HG03039 (cell line): ENCODE measurements around the gene C1QTNF6.

Experiments
- ATAC-seq: cut with Tn5 transposase; IDR thresholded peaks from one replicate; pipeline ENCODE4 v1.9.1; 2021; ENCODE audit warnings: mild to moderate bottlenecking, moderate library complexity; ENCODE audit not compliant: unreplicated experiment

C1QTNF6 gene

DNA sequence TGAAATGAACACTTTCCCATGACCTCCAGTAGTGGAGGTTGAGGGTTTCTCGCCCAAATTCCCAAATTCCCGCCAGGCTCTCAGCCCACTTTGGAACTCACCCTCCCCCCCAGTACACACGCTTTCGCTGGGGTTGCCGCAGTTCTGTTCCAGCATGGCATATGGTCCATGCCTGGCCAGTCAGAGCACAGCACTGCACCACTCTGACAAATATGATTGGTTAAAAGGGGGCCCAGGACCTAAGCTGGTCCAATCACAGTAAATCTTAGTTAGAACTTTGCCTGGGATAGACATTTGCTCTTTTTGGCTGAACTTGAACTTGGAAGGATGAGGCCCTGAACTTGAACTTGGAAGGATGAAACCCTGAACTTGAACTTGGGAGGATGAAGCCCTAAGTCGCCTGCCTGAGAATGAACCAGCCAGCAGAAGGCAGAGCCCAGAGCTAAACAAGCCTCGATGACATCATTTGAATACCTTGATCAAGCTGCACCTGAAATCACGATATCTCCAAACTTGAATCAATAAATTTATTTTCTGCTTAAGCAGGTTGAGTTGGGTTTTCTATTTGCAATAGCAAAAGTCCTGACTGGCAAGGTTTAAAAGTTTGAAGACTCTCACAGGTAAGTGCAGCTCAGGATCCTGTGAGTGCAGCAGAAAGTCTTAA is 36.8 kb upstream of the C1QTNF6 start:
- ATAC-seq = no peak

DNA sequence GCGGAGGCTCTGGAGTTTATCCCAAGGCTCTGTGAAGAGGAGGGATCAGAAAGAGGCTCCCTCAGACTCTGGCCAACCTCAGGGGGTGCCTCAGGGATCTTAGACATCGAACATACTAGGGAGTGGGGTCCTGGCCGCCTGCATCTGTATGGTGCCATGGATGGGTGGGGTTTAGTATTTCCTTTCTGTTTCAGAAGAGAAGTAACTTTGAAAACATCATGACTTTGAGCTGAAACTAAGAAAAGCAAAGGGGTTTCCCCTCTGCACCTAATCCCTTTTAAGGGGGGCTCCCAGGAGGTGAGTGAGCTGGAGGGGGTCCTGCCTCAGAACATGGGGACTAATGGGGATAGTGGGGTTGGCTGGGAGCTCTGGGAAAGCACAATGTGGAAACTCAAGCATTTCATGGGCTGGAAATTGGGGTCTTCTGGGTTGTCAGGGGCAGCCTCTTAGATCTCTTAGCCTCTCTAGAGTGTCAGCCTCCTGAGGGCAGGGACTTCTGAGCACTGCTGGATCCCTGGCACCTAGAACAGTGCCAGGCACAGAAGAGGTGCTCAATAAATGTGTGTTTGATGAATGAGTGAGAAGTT is 36.0 kb upstream of the C1QTNF6 start:
- no peak for ATAC-seq

DNA sequence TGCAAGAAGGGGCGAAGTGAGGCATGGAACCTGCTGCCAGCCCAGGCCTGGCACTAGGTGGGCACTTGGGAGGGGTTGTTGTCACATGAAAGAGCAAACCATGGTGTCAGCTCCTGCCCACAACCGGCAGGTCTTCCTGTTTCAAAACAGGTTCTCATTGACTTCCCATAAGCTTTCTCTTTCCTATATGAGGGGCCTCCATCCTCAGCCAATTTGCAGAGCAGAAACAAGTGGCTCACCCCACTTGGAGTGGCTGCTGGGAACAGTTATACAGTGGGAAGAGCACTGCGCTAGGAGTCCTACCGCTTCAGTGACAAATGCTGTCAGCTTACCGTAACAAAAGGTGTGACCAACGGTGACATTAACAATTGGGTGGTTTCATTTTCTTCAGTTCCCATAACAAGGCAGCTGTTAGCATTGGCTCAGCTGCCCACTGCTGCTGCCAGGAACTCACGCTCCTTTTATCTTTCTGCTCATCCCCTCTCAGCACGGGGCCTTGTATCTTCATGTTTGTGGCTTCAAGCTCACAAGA is 34.5 kb upstream of the C1QTNF6 start:
- ATAC-seq = no peak

DNA sequence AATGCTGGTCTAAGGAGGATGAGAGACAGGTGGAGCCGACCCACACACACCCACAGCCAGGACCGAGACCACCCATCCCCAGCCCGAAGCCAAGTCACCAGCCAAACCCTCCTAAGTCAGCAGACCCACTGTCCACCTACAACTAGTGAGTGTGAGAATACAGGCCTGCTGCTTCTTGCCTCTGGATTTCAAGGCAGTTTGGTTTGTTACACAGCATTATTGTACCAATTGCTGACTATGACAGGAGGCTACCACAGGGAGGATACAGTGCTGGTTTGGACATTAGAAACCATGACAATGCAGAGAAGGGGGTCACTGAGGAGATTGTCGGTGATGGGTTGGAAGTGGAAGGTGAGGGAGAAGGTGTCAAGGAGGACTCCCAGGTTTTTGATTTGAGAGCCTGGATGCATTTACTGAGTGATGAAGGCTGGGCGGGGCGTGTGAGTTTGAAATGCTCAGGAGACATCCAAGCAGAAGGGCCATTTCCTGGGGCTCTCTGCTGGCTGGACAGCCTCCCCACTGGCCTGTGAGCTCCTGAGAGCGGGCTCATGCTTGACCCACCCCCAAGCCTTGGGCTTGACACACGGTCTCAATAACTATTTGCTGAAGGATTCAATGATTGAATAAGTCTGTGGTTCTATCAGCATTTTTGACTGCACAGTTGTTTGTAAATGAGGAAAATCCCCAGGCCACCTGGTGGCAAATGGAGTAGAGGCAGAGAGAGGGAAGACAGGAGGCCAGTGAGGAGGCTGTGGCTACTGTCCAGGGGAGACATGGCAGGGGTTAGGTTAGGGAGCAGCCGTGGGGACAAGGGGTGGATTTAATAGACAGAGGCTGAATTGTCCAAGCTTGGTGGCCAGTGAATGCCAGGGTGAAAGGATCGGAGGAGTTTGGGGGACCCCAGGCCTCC is 33.6 kb upstream of the C1QTNF6 start:
- ATAC-seq = no peak

GRCh38 chr22:37220543-37220981 is 32.5 kb upstream of the C1QTNF6 start:
- ATAC-seq = no peak

GRCh38 chr22:37219533-37219932 is 31.5 kb upstream of the C1QTNF6 start:
- ATAC-seq = peak; percentile 19

DNA sequence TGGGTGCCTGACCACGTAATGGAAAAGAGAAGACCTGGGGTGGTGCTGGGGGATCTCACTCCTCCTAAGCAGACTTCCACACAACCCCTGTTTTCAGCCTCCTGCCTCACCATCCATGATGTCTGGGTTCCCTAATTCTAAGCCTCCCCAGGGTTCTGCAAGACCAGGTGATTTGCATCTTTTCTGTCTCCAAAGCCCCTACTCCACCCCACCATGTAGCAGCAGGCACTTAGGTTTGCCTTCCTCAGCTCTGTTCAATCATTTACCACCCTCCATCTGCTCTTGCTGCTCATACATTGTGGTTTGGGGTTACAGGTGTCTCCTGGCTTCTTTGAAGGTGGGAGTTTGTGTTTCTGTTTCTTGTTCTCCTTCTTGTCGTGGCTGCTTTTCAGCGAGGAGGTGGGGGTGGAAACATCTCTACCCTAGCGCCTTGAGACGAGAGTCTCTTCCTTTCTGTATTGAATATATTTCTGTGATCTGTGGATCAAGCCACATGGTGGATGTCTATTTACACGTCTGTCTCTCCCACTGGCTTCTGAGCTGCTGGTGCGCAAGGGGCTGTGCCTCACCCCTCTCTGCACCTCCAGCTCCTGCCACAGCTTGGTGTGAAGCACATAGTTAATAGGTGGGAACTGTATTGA is 30.8 kb upstream of the C1QTNF6 start:
- ATAC-seq = peak; percentile 68

DNA sequence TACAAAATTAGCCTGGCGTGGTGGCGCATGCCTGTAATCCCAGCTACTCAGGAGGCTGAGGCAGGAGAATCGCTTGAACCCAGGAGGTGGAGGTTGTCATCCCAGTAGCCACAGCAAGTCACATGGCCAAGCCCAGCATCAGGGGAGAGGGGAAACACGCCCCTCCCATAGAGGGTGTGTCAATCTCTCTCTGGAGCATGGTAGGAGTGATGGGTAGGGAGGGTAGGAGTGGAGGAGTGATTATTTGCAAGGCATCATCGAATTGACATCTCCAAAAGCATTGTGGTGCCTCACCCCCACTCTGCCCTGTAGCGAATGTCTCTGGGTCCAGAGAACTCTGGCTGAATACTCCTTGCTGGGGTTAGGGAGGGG is 30.3 kb upstream of the C1QTNF6 start:
- no peak for ATAC-seq

GRCh38 chr22:37215890-37216289 is 27.8 kb upstream of the C1QTNF6 start:
- ATAC-seq = no peak

DNA sequence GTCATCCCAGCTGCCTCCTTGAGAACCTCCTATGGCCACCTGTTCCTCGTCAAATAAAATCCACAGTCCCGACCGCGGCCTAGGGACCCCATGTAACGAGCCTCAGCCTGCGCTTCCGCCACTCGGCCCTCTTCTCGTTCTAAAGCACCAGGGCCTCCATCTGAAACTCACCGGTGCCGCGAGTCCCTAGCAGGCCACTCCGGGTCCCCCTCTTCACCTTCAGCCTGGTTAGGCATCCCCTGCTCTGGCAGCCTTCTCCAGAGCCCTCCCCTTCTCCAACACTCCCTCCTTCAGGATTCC is 26.6 kb upstream of the C1QTNF6 start:
- no peak for ATAC-seq

GRCh38 chr22:37213941-37214730 is 26.1 kb upstream of the C1QTNF6 start:
- no peak for ATAC-seq

GRCh38 chr22:37213218-37213855 is 25.3 kb upstream of the C1QTNF6 start:
- no peak for ATAC-seq

GRCh38 chr22:37212174-37212906 is 24.3 kb upstream of the C1QTNF6 start, which contains the start of gene SSTR3:
Gene SSTR3 (minus strand): TSS chr22:37212477. CDS start chr22:37207803, 4,674 bp downstream.
- no peak for ATAC-seq

- no peak for ATAC-seq
Observed at GRCh38 chr22:37211866-37212173, 23.8 kb upstream of the C1QTNF6 start.

- ATAC-seq = no peak
Observed at GRCh38 chr22:37211075-37211865, 23.2 kb upstream of the C1QTNF6 start.

DNA sequence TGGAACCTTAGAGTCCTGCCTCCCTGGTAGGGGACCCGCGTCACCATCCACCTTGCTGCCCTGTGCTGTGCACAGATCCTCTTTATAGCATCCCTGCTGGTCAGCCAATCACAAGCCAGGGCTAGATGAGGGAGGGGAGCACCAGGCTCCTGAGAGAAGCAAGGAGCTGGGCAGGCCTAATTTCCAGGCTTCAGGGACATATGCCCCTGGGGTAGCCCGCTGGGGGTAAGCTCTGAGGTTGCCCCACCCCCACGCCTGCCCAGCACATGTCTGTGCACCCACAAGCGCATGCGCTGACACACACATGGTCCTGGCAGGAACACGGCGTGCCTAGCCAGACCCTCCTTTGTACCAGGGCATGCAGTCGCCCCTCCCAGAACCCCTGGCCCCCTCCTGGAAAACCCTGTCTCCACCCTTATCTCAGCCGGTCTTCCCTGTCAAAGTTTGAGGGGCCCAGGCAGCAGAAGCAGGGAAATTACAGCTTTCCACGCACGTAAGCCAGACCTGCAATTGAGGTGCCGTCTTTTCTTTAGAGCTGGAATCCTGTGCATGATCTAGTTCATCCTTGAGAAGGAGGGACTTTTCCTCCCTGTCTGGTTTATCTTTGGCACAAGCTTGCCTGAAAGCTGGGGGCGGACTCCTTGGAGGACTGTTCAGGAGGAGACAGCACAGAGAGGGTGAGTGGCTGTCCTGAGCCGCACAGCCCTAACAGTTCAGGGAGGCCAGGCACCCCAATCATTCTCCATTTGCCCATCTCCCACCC is 22.2 kb upstream of the C1QTNF6 start:
- no peak for ATAC-seq

DNA sequence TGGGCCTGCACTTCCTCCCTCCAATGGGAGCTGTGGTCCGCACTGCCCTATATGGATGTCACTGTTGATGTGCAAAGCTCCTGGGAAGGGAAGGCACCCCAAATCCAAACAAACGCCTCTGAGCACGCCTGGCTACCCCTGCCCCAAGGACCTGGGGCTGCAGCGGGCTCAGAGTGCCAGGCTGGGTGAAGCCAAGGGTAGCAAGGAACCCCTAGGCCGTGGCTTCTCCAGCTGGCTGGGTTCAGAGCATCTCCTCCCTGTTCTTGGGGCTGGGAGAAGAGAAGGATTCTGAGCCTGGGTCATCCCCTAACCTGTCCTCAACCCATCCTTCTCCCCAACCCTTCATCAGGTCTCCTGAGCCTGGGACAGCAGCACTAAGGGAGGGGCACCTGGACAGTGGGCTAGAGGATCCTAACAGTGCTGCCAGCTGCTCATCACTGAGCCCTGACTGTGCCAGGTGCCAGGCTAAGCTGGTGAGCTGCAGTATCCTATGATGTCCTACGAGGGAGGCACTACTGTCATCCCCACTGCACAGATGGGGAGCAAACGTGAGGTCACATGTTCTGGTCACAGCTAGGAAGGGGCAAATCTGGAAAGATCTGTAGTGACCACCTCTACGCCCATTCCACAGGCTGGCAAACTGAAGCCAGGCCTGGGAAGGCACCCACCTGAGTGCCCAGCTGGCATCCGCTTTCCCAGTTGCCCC is 21.2 kb upstream of the C1QTNF6 start:
- ATAC-seq = no peak
